Mammary epithelial cell (primary cell): Measurements from ENCODE around the gene DHRS2.

ENCODE experiments used
- CTCF ChIP-seq, 2 donors: IDR thresholded peaks in 1 of 2; conservative IDR thresholded peaks in 1 of 2; 2 replicates each; pipeline ENCODE4 v1.5.1; 2011 to 2012; ENCODE audit warnings: inconsistent platforms in 2 of 2, low read length in 2 of 2, mild to moderate bottlenecking in 2 of 2, control low read depth in 1 of 2, low read depth in 1 of 2; ENCODE audit not compliant: insufficient read depth in 1 of 2; ENCODE audit errors: extremely low read depth in 1 of 2
- EZH2 ChIP-seq: IDR thresholded peaks from 2 replicates; pipeline ENCODE4 v1.6.1; 2012; ENCODE audit warnings: low read length, inconsistent platforms, borderline replicate concordance

- no peak for TF ChIP-seq CTCF (conservative IDR thresholded peaks at IDR 0.05 in 1 of 2, IDR thresholded peaks at IDR 0.05 in 1 of 2; ENCODE audit: extremely low read depth in 1 of 2, insufficient read depth in 1 of 2, low read depth in 1 of 2, low read length in 2 of 2)
- no peak for TF ChIP-seq EZH2
These were observed 36.0 kb downstream of the DHRS2 start for GRCh38 chr14:23672200-23672599.
